Body of pancreas (tissue), 4 donors: ENCODE data around the gene CLIC3.

Experiments used
- CTCF ChIP-seq, 7 experiments: fragments of 450-650 bp in 4 of 7; fragments of 200-600 bp in 3 of 7; sonication (generic) in 3 of 7; IDR thresholded peaks; one replicate each; pipeline ENCODE4 v1.5.1; 2016 to 2019; ENCODE audit warnings: antibody characterized with exemption in 7 of 7
- POLR2A ChIP-seq, 3 donors: fragments of 450-650 bp; IDR thresholded peaks; one replicate each; pipeline ENCODE4 v1.6.1; 2016; ENCODE audit warnings: antibody characterized with exemption in 3 of 3, mild to moderate bottlenecking in 2 of 3

DNA sequence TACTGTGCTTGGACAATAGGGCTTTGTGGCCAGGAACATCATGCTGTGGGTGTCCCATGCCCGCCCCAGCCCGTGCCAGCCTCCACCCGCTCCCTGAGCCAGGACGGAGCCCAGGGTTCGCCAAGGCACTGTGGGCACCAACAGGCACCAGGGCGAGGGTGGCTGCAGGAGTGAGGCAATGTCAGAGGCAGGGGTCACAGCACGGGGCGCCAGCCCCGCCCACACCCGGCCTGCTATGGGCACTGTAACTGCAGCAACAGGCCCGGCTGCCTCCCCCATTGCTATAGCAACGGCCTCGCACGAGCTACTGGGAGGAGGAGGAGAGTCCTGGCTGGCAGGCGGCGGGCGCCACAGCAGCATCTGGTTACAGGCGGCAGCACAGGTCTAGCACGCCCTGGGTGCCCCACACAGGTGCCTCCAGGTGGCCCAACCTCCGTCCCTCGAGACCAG lies 29.2 kb upstream of the CLIC3 start:
- TF ChIP-seq POLR2A (IDR thresholded peaks at IDR 0.05): no peak
- TF ChIP-seq CTCF (IDR thresholded peaks at IDR 0.05): no peak
